ENCODE data around the gene MYO16.
"Not testable (repeated sequence)": the region's sequence is repeated elsewhere in the genome, so short reads cannot be mapped to it uniquely, and the experiment has no call there.

The MYO16 gene

DNA sequence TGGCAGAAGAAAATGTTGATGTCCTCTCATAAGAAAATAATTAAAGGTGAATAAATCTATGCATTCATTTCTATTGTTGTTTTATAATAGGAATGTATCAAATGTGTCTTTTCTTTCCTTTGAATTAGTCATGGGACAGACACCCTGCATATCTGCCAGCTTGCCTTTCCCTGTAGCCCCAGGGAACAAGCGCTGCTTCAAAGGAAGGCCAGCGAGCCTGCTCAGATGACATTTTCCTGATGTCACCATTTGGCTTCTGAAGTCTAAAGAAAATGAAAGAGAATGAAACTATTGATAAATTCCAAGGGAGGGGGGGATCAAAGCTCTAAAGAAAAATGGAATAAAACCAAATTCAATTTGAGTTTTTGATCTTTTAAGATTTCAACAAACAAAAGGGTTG, 582.2 kb downstream of the MYO16 start:
- no peak for DNase-seq

GRCh38 chr13:109212650-109213049, 583.2 kb downstream of the MYO16 start:
- DNase-seq = no peak

DNA sequence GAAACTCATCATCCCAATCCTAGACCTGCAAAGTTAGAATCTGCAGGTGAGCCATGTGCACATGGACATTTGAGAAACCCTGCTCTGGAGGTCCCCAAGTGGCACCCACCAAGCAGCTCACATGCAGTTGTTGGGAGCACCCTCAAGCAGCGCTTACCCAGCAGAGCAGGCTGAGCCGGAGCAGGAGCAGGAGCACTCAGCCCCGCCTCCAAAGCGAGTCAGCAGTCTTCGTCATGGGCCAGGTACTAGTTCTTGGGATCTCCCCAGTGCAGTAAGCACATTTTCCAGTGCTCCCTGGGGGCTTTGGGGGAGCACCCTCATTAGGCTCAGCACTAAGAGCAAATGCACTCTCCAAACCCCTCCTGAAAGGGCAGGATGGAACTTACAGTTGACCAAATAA, 584.3 kb downstream of the MYO16 start:
- DNase-seq = no peak

DNA sequence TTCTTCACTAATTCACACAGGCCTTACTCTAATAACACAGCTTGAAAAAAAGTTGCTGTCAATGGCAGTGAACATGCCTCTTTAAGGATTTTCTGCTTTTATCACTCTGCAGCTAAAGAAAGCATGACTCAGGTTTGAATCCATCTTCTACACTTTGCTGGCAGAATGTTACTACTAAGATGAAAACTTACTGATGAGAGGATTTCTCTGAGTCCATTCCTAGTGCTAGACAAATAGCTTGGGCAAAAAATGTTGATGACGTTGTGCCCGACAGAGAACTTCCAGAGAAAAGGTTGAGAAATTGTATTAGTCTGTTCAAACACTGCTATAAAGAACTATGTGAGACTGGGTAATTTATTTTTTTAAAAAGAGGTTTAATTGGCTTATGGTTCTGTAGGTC, 585.0 kb downstream of the MYO16 start:
- no peak for DNase-seq

- DNase-seq = no peak
These were observed 586.0 kb downstream of the MYO16 start for GRCh38 chr13:109215377-109215776.

GRCh38 chr13:109217510-109217909, 588.1 kb downstream of the MYO16 start:
- DNase-seq = not testable (repeated sequence)

- DNase-seq = no peak
These were observed 591.2 kb downstream of the MYO16 start for GRCh38 chr13:109220631-109221030.

DNA sequence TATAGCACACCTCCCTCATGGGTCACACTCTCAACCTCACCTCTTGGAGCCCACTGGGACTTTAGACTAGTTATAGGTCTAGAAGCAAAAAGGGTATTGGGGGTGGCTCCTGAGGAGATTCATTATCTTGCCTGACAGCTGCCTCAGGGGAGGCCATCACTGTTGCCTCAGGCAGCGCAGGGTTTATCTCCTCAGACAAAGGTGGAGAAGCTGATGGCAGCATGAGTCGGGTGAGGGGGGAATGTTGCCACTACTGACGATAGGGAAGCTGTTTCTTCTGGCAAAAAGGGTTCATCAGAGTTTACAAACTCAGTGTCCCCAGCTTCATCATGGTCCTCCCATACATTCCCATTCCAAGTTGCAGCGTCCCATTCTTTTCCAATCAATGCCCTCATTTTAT, 594.6 kb downstream of the MYO16 start:
- no peak for DNase-seq

GRCh38 chr13:109226631-109227030, 597.2 kb downstream of the MYO16 start:
- DNase-seq = no peak

- DNase-seq = no peak
These were observed 598.0 kb downstream of the MYO16 start for GRCh38 chr13:109227344-109227940.

DNA sequence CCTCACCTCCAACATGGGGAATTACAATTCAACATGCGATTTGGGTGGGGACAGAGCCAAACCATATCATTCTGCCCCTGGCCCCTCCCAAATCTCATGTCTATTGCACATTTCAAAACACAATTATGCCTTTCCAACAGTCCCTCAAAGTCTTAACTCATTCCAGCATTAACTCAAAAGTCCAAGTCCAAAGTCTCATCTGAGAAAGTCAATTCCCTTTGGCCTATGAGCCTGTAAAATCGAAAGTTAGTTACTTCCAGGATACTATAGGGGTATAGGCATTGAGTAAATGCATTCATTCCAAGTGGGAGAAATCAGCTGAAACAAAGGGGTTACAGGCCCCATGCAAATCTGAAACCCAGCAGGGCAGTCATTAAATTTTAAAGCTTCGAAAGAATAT, 598.8 kb downstream of the MYO16 start:
- DNase-seq = no peak

GRCh38 chr13:109231888-109232287, 602.5 kb downstream of the MYO16 start:
- no peak for DNase-seq

DNA sequence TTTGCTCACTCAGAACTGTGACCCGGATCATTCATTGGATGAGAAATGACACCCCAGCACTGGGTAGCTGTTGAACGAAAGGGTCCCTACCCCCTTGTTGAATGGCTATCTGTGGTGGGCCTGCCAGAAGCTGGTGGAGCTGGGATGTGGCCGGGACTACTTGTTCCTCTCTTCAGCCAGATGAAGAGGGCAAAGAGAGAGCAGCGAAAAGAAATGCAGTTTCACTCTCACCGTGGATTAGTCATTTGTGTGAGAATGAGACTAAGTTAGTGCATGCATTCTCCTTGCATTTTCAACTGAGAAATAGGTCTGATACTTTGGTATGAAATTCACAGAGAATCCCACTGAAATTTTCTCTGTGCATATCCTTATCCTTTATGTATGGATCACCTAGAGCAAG, 603.9 kb downstream of the MYO16 start:
- DNase-seq = no peak

DNA sequence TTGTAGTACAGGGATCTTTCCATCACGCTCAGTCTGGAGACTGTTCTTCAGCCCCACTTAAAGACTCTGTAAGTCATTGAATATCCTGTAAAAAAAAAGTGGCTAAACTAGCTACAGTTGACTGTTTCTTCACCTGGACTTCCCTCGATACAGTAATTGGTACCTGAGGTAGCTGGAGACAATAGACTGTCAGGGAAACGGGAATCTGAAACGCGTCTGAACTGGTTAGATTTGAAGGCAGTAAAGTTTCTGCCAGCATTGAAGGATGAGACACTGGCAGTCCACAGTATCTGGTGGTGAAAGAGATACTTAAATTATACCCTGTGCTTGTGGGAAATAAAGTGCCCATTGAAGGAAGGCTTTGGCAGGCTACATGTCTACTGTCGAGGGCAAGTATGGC, 606.5 kb downstream of the MYO16 start:
- DNase-seq = no peak

DNA sequence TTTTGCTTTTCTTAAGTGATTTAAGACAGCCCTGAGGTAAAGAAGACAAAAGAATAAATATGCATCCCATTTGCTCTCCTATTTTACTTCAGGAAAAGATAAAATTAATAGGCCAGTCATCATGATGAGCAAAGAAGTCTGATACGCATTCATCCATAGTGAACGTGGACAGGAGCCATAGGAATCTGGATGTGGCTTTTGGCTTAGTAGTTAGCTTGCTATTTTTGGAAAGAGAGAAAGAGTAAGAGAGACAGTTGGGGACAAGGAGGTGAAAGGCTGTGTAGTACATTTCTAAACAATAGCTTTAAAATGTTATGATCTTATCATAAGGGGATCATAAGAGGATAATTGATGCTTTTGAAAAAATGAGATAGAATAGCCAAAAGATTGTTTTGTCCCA, 611.7 kb downstream of the MYO16 start:
- no peak for DNase-seq

GRCh38 chr13:109243311-109243951, 614.0 kb downstream of the MYO16 start:
- DNase-seq = no peak

- no peak for DNase-seq
These were observed 615.2 kb downstream of the MYO16 start for GRCh38 chr13:109244566-109244965.

DNA sequence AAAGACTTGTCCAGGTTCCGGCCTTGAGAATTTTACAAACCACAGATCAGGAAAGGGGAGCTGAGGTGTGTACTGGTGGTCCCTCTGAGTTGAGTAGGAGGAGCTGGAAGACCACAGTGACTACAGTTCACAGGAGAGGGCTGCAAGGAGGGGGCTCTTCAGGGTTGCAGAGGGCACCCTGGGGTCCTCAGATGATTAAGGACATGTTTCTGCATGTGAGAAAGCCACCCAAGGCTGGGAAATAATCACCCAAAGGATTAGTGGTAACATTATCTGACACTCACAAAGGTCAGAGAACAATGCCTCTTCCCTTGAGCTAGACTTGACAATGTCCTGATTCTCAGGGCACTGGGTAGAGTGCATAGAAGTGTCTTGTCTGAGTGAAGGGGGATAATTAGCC, 616.6 kb downstream of the MYO16 start:
- DNase-seq = no peak

GRCh38 chr13:109249780-109250528, 620.5 kb downstream of the MYO16 start:
- no peak for DNase-seq

DNA sequence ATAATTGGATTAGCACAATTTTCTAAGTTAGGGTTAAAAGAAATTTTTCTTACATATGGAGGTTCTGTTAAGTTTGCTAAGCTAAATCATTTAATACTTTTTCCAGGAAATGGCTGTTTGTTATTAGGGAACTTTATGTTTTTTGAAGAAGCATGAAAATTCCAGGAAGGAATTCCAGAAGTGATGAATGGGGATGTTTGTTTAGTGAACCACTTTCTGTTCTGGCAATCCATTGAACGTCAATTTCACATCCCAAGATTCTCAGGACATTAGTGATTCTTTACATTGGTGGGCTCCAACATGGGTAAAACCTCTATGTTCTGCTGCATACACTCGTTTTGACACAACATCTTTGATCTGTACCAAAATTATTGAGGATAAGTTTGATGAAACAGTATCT, 622.5 kb downstream of the MYO16 start:
- DNase-seq = no peak

GRCh38 chr13:109253316-109253715, 623.9 kb downstream of the MYO16 start:
- DNase-seq = no peak

DNA sequence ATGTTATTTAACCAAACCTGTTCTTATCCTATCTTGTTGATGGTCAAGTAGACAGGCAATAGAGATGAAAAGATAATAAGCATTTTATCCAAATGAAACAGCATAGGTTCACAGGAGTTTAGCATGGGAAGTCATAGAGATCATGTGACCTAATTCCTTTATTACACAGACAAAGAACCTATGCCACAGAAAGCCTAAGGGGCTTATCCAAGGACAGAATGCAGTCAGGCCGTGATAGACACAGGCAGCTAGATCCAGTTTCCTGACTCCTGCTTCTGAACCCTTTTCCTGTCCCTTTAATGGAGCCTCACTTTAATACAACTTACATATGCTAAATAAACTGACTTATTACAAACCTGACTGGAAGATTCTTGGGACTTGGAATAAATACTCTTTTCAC, 624.9 kb downstream of the MYO16 start:
- no peak for DNase-seq

- no peak for DNase-seq
These were observed 625.9 kb downstream of the MYO16 start for GRCh38 chr13:109255141-109255856.

Measured in NCI-H446 treated with DMSO at 0.1 percent for 48 hours (cell line).